HEK293 (cell line): ENCODE results near the gene H3-3A.
A peak's percentile ranks its signal among the peaks of the same experiment; 100 is the strongest.

ENCODE experiments used
- BCL11A ChIP-seq: fragments of 450-650 bp; formaldehyde crosslinking; IDR thresholded peaks from 2 replicates; pipeline ENCODE4 v1.5.1; 2016; ENCODE audit warnings: low read depth, missing biosample characterization, missing genetic modification characterization
- GLIS1 ChIP-seq: fragments of 450-650 bp; formaldehyde crosslinking; IDR thresholded peaks from 2 replicates; pipeline ENCODE4 v1.5.1; 2016; ENCODE audit warnings: missing biosample characterization, missing genetic modification characterization
- HIC1 ChIP-seq: fragments of 450-650 bp; formaldehyde crosslinking; IDR thresholded peaks from 2 replicates; pipeline ENCODE4 v1.5.1; 2016; ENCODE audit warnings: missing biosample characterization, missing genetic modification characterization
- KLF1 ChIP-seq: fragments of 450-650 bp; formaldehyde crosslinking; IDR thresholded peaks from 2 replicates; pipeline ENCODE4 v1.5.1; 2016; ENCODE audit warnings: missing biosample characterization, missing genetic modification characterization
- OVOL3 ChIP-seq: fragments of 450-650 bp; formaldehyde crosslinking; IDR thresholded peaks from 2 replicates; pipeline ENCODE4 v1.5.1; 2016; ENCODE audit warnings: missing biosample characterization, missing genetic modification characterization
- PATZ1 ChIP-seq: fragments of 450-650 bp; formaldehyde crosslinking; IDR thresholded peaks from 2 replicates; pipeline ENCODE4 v1.5.1; 2016; ENCODE audit warnings: missing biosample characterization, missing genetic modification characterization
- PRDM10 ChIP-seq: fragments of 450-650 bp; formaldehyde crosslinking; IDR thresholded peaks from 2 replicates; pipeline ENCODE4 v1.5.1; 2016; ENCODE audit warnings: missing biosample characterization, missing genetic modification characterization
- SP2 ChIP-seq: fragments of 450-650 bp; formaldehyde crosslinking; IDR thresholded peaks from 2 replicates; pipeline ENCODE4 v1.5.1; 2016; ENCODE audit warnings: missing biosample characterization, missing genetic modification characterization
- SP3 ChIP-seq: fragments of 450-650 bp; formaldehyde crosslinking; IDR thresholded peaks from 2 replicates; pipeline ENCODE4 v1.5.1; 2016; ENCODE audit warnings: missing biosample characterization, missing genetic modification characterization
- ZBTB21 ChIP-seq: fragments of 450-650 bp; formaldehyde crosslinking; IDR thresholded peaks from 2 replicates; pipeline ENCODE4 v1.5.1; 2017; ENCODE audit warnings: missing biosample characterization, missing genetic modification characterization
- ZNF24 ChIP-seq: fragments of 450-650 bp; formaldehyde crosslinking; IDR thresholded peaks from 2 replicates; pipeline ENCODE4 v1.5.1; 2016; ENCODE audit warnings: missing biosample characterization, missing genetic modification characterization
- ZNF394 ChIP-seq: fragments of 450-650 bp; formaldehyde crosslinking; IDR thresholded peaks from 2 replicates; pipeline ENCODE4 v1.5.1; 2016; ENCODE audit warnings: missing biosample characterization, missing genetic modification characterization, mild to moderate bottlenecking, moderate library complexity, borderline replicate concordance
- ZNF416 ChIP-seq: fragments of 450-650 bp; formaldehyde crosslinking; IDR thresholded peaks from 2 replicates; pipeline ENCODE4 v1.5.1; 2016; ENCODE audit warnings: missing biosample characterization, missing genetic modification characterization
- ZNF514 ChIP-seq: fragments of 450-650 bp; formaldehyde crosslinking; IDR thresholded peaks from 2 replicates; pipeline ENCODE4 v1.5.1; 2016; ENCODE audit warnings: missing biosample characterization, missing genetic modification characterization
- ZNF555 ChIP-seq: fragments of 450-650 bp; formaldehyde crosslinking; conservative IDR thresholded peaks from 2 replicates; pipeline ENCODE4 v1.5.1; 2017; ENCODE audit warnings: missing biosample characterization, mild to moderate bottlenecking, missing genetic modification characterization, inconsistent platforms
- ZNF660 ChIP-seq: fragments of 450-650 bp; IDR thresholded peaks from 2 replicates; pipeline ENCODE4 v1.5.1; 2018; ENCODE audit warnings: missing biosample characterization, mild to moderate bottlenecking, missing genetic modification characterization
- ZSCAN23 ChIP-seq: fragments of 450-650 bp; formaldehyde crosslinking; IDR thresholded peaks from 2 replicates; pipeline ENCODE4 v1.5.1; 2016; ENCODE audit warnings: missing biosample characterization, missing genetic modification characterization
- ZSCAN5A ChIP-seq: fragments of 450-650 bp; formaldehyde crosslinking; IDR thresholded peaks from 2 replicates; pipeline ENCODE4 v1.5.1; 2016; ENCODE audit warnings: missing biosample characterization, missing genetic modification characterization
- TF ChIP-seq, protein P1 (sequence below): fragments of 450-650 bp; formaldehyde crosslinking; IDR thresholded peaks from 2 replicates; pipeline ENCODE4 v1.5.1; 2017; ENCODE audit warnings: missing biosample characterization, missing genetic modification characterization
- TF ChIP-seq, protein P2 (sequence below): fragments of 450-650 bp; formaldehyde crosslinking; IDR thresholded peaks from 2 replicates; pipeline ENCODE4 v1.5.1; 2016; ENCODE audit warnings: missing biosample characterization, missing genetic modification characterization
- TF ChIP-seq, protein P3 (sequence below): fragments of 450-650 bp; formaldehyde crosslinking; IDR thresholded peaks from 2 replicates; pipeline ENCODE4 v1.5.1; 2016; ENCODE audit warnings: missing biosample characterization, missing genetic modification characterization
- TF ChIP-seq, protein P4 (sequence below): sonication (generic); formaldehyde crosslinking; IDR thresholded peaks from 2 replicates; pipeline ENCODE4 v1.8.1; 2022; ENCODE audit warnings: mild to moderate bottlenecking, moderate library complexity, missing genetic modification reagents

Gene H3-3A

GRCh38 chr1:226083302-226084101 lies 21.0 kb downstream of the H3-3A start (continued):
- TF ChIP-seq ZSCAN5A (tag by site-specific recombination) (peak; percentile 48; the same call in 1 of the 2 replicates), HIC1 (tag by site-specific recombination) (no peak; the same call in none of the 2 replicates), SP3 (tag by site-specific recombination) (peak; percentile 95), ZNF555 (tag by site-specific recombination) (no peak), ZBTB21 (tag by site-specific recombination) (0 out of 2 replicates have a peak, but pooled peaks have one; percentile 38), ZNF24 (tag by site-specific recombination) (0 out of 2 replicates have a peak, but pooled peaks have one; percentile 48), ZSCAN23 (tag by site-specific recombination) (0 out of 2 replicates have a peak, but pooled peaks have one; percentile 57), ZNF660 (tag by site-specific recombination) (no peak), ZNF416 (tag by site-specific recombination) (no peak), GLIS1 (tag by site-specific recombination) (peak; percentile 100), BCL11A (no peak; the same call in 1 of the 2 replicates), SP2 (tag by site-specific recombination) (peak; percentile 55), ZNF514 (tag by site-specific recombination) (no peak), KLF1 (tag by site-specific recombination) (peak; percentile 55), PATZ1 (tag by site-specific recombination) (peak; percentile 100), ZNF394 (tag by site-specific recombination) (peak; percentile 43), PRDM10 (tag by site-specific recombination) (peak; percentile 99), OVOL3 (no peak)
- TF ChIP-seq, protein P1, sequence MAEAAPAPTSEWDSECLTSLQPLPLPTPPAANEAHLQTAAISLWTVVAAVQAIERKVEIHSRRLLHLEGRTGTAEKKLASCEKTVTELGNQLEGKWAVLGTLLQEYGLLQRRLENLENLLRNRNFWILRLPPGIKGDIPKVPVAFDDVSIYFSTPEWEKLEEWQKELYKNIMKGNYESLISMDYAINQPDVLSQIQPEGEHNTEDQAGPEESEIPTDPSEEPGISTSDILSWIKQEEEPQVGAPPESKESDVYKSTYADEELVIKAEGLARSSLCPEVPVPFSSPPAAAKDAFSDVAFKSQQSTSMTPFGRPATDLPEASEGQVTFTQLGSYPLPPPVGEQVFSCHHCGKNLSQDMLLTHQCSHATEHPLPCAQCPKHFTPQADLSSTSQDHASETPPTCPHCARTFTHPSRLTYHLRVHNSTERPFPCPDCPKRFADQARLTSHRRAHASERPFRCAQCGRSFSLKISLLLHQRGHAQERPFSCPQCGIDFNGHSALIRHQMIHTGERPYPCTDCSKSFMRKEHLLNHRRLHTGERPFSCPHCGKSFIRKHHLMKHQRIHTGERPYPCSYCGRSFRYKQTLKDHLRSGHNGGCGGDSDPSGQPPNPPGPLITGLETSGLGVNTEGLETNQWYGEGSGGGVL (tag by site-specific recombination) = peak; percentile 53; the same call in 1 of the 2 replicates
- TF ChIP-seq, protein P2, sequence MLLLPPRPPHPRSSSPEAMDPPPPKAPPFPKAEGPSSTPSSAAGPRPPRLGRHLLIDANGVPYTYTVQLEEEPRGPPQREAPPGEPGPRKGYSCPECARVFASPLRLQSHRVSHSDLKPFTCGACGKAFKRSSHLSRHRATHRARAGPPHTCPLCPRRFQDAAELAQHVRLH (tag by site-specific recombination) = 0 out of 2 replicates have a peak, but pooled peaks have one; percentile 59
- TF ChIP-seq, protein P3, sequence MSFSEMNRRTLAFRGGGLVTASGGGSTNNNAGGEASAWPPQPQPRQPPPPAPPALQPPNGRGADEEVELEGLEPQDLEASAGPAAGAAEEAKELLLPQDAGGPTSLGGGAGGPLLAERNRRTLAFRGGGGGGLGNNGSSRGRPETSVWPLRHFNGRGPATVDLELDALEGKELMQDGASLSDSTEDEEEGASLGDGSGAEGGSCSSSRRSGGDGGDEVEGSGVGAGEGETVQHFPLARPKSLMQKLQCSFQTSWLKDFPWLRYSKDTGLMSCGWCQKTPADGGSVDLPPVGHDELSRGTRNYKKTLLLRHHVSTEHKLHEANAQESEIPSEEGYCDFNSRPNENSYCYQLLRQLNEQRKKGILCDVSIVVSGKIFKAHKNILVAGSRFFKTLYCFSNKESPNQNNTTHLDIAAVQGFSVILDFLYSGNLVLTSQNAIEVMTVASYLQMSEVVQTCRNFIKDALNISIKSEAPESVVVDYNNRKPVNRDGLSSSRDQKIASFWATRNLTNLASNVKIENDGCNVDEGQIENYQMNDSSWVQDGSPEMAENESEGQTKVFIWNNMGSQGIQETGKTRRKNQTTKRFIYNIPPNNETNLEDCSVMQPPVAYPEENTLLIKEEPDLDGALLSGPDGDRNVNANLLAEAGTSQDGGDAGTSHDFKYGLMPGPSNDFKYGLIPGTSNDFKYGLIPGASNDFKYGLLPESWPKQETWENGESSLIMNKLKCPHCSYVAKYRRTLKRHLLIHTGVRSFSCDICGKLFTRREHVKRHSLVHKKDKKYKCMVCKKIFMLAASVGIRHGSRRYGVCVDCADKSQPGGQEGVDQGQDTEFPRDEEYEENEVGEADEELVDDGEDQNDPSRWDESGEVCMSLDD (tag by site-specific recombination) = peak; percentile 85
- TF ChIP-seq, protein P4, sequence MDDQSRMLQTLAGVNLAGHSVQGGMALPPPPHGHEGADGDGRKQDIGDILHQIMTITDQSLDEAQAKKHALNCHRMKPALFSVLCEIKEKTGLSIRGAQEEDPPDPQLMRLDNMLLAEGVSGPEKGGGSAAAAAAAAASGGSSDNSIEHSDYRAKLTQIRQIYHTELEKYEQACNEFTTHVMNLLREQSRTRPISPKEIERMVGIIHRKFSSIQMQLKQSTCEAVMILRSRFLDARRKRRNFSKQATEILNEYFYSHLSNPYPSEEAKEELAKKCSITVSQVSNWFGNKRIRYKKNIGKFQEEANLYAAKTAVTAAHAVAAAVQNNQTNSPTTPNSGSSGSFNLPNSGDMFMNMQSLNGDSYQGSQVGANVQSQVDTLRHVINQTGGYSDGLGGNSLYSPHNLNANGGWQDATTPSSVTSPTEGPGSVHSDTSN (CRISPR knock-in tag) = 0 out of 2 replicates have a peak, but pooled peaks have one; percentile 24
